Stimulated activated CD4-positive, alpha-beta T cell treated with anti-CD3 and anti-CD28 coated beads, Interleukin-1b, Interleukin-23, amount 100 ng/mL, for 4 hours (primary cell): ENCODE results near the gene NLRP4.
"Not testable (repeated sequence)": the region's sequence is repeated elsewhere in the genome, so short reads cannot be mapped to it uniquely, and the experiment has no call there.

ENCODE experiments used
- DNase-seq, 2 donors: peaks; one replicate each; pipeline ENCODE4 v3.0.0-alpha.2; 2020; ENCODE audit warnings: low read depth in 2 of 2

The NLRP4 gene

GRCh38 chr19:55898911-55899310 is 62.6 kb downstream of the NLRP4 start:
- no peak for DNase-seq

GRCh38 chr19:55901369-55902079 is 65.2 kb downstream of the NLRP4 start:
- DNase-seq: no peak

GRCh38 chr19:55902080-55902751 is 65.9 kb downstream of the NLRP4 start:
- DNase-seq: no peak

GRCh38 chr19:55907286-55907685 is 70.9 kb downstream of the NLRP4 start:
- DNase-seq: no peak

- no peak for DNase-seq
These were observed 71.4 kb downstream of the NLRP4 start for GRCh38 chr19:55907746-55908145.

GRCh38 chr19:55909801-55910200 is 73.5 kb downstream of the NLRP4 start:
- no peak for DNase-seq

GRCh38 chr19:55912916-55913315 is 76.6 kb downstream of the NLRP4 start:
- no peak for DNase-seq

GRCh38 chr19:55913643-55914268 is 77.4 kb downstream of the NLRP4 start:
- DNase-seq: no peak

- DNase-seq: no peak
These were observed 87.2 kb downstream of the NLRP4 start for GRCh38 chr19:55923556-55923955.

- DNase-seq: no peak
These were observed 91.7 kb downstream of the NLRP4 start for GRCh38 chr19:55927991-55928390.

GRCh38 chr19:55929258-55929657 is 92.9 kb downstream of the NLRP4 start:
- DNase-seq: not testable (repeated sequence)

- DNase-seq: no peak
These were observed 94.7 kb downstream of the NLRP4 start for GRCh38 chr19:55930996-55931515.
